ENCODE measurements around the gene SCN11A. TPM values are rescaled to one million over a fixed set of nuclear protein-coding genes. Genes with fewer than 3 reads are reported as not detected.
A peak's percentile ranks its signal among the peaks of the same experiment; 100 is the strongest.

Gene SCN11A
- total and polyA plus RNA-seq, 2 of the 13 experiments (the other 11 are each of a cell fraction or from before 2014, with no cell fraction given) = 0.02 to 0.11 TPM

DNA sequence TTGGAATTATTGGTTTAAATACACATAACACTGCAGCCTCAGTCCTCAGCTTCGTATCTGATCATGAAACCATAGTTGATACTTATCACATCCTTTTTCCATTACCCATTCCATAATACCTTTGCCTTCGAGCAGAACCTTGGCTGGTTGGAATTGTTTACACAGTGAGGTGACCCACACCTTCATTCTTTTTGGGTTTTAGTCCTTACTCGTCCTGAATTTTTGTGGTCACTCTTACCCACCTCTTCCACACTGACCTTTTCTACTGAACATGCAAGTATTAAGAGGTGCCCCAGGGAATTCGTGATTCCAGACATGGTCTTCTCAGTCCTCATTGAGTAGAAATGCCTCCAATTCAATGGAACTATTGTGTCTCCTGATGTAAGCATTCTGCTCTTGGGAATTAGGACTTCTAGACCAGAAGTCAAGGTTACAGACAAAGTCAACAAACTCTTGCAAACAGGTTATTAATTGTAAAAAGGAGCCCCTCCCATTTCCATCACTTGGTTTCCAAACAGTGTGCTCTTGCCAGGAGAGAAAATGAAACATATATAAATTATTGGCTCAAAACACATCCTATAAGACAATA lies 37.7 kb downstream of the SCN11A start (continued):
- peak; percentile 64; the same call in 1 of the 2 replicates for TF ChIP-seq AHDC1 (CRISPR knock-in tag; IDR thresholded peaks at IDR 0.05; ENCODE audit: borderline replicate concordance)
- TF ChIP-seq SP5 (CRISPR knock-in tag; IDR thresholded peaks at IDR 0.05; ENCODE audit: borderline replicate concordance, low read depth) = peak; percentile 61; the same call in 1 of the 2 replicates
- TF ChIP-seq HMG20A (CRISPR knock-in tag; IDR thresholded peaks at IDR 0.05; ENCODE audit: borderline replicate concordance) = peak; percentile 66; the same call in 1 of the 2 replicates
- 0 out of 2 replicates have a peak, but pooled peaks have one; percentile 14 for TF ChIP-seq CEBPG (CRISPR knock-in tag; IDR thresholded peaks at IDR 0.05)
- peak; percentile 66; the same call in 1 of the 2 replicates for TF ChIP-seq RCOR2 (CRISPR knock-in tag; IDR thresholded peaks at IDR 0.05)
- TF ChIP-seq EHMT2 (IDR thresholded peaks at IDR 0.05; ENCODE audit: borderline replicate concordance, low read depth, low read length) = no peak
- TF ChIP-seq NCOR1 (IDR thresholded peaks at IDR 0.05; ENCODE audit: borderline replicate concordance, low read length) = peak; percentile 80; the same call in 1 of the 2 replicates
- 0 out of 2 replicates have a peak, but pooled peaks have one; percentile 19 for TF ChIP-seq KAT8 (CRISPR knock-in tag; IDR thresholded peaks at IDR 0.05)
- no peak for TF ChIP-seq DNMT3B (CRISPR knock-in tag; conservative IDR thresholded peaks at IDR 0.05)
- TF ChIP-seq PAXIP1 (CRISPR knock-in tag; conservative IDR thresholded peaks at IDR 0.05) = peak; percentile 68; the same call in 1 of the 2 replicates
- TF ChIP-seq RARA (CRISPR knock-in tag; IDR thresholded peaks at IDR 0.05) = peak; percentile 70
- peak; percentile 61; the same call in 1 of the 2 replicates for TF ChIP-seq NFIC (IDR thresholded peaks at IDR 0.05; ENCODE audit: low read length)
- TF ChIP-seq CREB1 (IDR thresholded peaks at IDR 0.05) = no peak
- peak; percentile 62; the same call in 1 of the 2 replicates for TF ChIP-seq CREB1 (CRISPR knock-in tag; IDR thresholded peaks at IDR 0.05)
- TF ChIP-seq HNF4G (IDR thresholded peaks at IDR 0.05; ENCODE audit: borderline replicate concordance, low read depth, low read length) = peak; percentile 50
- TF ChIP-seq HNF4G (CRISPR knock-in tag; IDR thresholded peaks at IDR 0.05; ENCODE audit: borderline replicate concordance, low read depth) = no peak
- TF ChIP-seq, protein P1, sequence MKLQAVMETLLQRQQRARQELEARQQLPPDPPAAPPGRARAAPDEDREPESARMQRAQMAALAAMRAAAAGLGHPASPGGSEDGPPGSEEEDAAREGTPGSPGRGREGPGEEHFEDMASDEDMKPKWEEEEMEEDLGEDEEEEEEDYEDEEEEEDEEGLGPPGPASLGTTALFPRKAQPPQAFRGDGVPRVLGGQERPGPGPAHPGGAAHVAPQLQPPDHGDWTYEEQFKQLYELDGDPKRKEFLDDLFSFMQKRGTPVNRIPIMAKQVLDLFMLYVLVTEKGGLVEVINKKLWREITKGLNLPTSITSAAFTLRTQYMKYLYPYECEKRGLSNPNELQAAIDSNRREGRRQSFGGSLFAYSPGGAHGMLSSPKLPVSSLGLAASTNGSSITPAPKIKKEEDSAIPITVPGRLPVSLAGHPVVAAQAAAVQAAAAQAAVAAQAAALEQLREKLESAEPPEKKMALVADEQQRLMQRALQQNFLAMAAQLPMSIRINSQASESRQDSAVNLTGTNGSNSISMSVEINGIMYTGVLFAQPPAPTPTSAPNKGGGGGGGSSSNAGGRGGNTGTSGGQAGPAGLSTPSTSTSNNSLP (IDR thresholded peaks at IDR 0.05; ENCODE audit: low read depth, low read length) = peak; percentile 60; the same call in 1 of the 2 replicates
- TF ChIP-seq SIX1 (CRISPR knock-in tag; IDR thresholded peaks at IDR 0.05; ENCODE audit: borderline replicate concordance) = no peak
- TF ChIP-seq TBX2 (CRISPR knock-in tag; IDR thresholded peaks at IDR 0.05; ENCODE audit: borderline replicate concordance) = peak; percentile 26; the same call in 1 of the 2 replicates
- TF ChIP-seq SAP130 (CRISPR knock-in tag; IDR thresholded peaks at IDR 0.05; ENCODE audit: low read depth) = 0 out of 2 replicates have a peak, but pooled peaks have one; percentile 36
- peak; percentile 62 for TF ChIP-seq HNF4A (CRISPR knock-in tag; IDR thresholded peaks at IDR 0.05)
